Naive thymus-derived CD8-positive, alpha-beta T cell (primary cell): ENCODE results near the gene RIT2. TPM values are rescaled to one million over a fixed set of nuclear protein-coding genes. Genes with fewer than 3 reads are reported as not detected.

Experiments
- ATAC-seq, 2 donors: fragments of 150-1000 bp; cut with Tn5 transposase in 1 of 2; sonication (Bioruptor Pico), chemical (Tn5 transposase) in 1 of 2; 1 replicate in 1 of 2; 2 replicates in 1 of 2; pipeline ENCODE4 v1.10.0; 2021; ENCODE audit warnings: mild to moderate bottlenecking in 2 of 2, moderate library complexity in 2 of 2
- POLR2A ChIA-PET: fragments of 350-600 bp; sonication (Branson Sonifier 250); formaldehyde crosslinking; loops from one replicate; lab custom pipeline; 2021; ENCODE audit warnings: antibody characterized with exemption; lab: Charles Lee
- DNase-seq, 10 donors: peaks; one replicate each; pipeline versions ENCODE4 v3.0.0 to v3.0.0-alpha.2; 2020 to 2022
- H3K27ac Mint-ChIP-seq, 10 donors: one replicate each; pipeline ENCODE4 v1.8.0; 2020 to 2022; ENCODE audit warnings: mild to moderate bottlenecking in 10 of 10, mixed read lengths in 10 of 10, moderate library complexity in 4 of 10, inconsistent platforms in 1 of 10
- H3K27me3 Mint-ChIP-seq, 5 donors: one replicate each; pipeline ENCODE4 v1.8.0; 2021 to 2022; ENCODE audit warnings: mixed read lengths in 5 of 5
- H3K36me3 Mint-ChIP-seq, 3 donors: one replicate each; pipeline ENCODE4 v1.8.0; 2020 to 2022; ENCODE audit warnings: mixed read lengths in 3 of 3, mild to moderate bottlenecking in 2 of 3, inconsistent platforms in 1 of 3
- H3K4me1 Mint-ChIP-seq, 4 donors: one replicate each; pipeline ENCODE4 v1.8.0; 2021 to 2022; ENCODE audit warnings: mixed read lengths in 4 of 4
- H3K4me3 Mint-ChIP-seq, 10 donors: one replicate each; pipeline ENCODE4 v1.8.0; 2020 to 2022; ENCODE audit warnings: mild to moderate bottlenecking in 10 of 10, mixed read lengths in 10 of 10, moderate library complexity in 6 of 10, inconsistent platforms in 1 of 10
- H3K9me3 Mint-ChIP-seq, 9 donors: one replicate each; pipeline ENCODE4 v1.8.0; 2020 to 2022; ENCODE audit warnings: mixed read lengths in 9 of 9, mild to moderate bottlenecking in 3 of 9, inconsistent platforms in 1 of 9, moderate library complexity in 1 of 9
- polyA plus RNA-seq, 3 donors: library from polyadenylated mRNA; unstranded; fragments of 300-500 nt; fragmentation: Illumina TruSeq; gene quantifications; one replicate each; pipeline ENCODE4 v1.2.3, GENCODE V29; 2021
- total RNA-seq, 8 experiments: library from RNA in 2 of 8; stranded (reverse) in 2 of 8; gene quantifications; one replicate each; pipeline ENCODE4 v1.2.3 and lab custom pipeline; 2021 to 2026

The RIT2 gene
- not detected for total RNA-seq
- not detected for polyA plus RNA-seq
- 0 reads per million in 6 experiments for total RNA-seq (lab: John Stamatoyannopoulos, UW)

DNA sequence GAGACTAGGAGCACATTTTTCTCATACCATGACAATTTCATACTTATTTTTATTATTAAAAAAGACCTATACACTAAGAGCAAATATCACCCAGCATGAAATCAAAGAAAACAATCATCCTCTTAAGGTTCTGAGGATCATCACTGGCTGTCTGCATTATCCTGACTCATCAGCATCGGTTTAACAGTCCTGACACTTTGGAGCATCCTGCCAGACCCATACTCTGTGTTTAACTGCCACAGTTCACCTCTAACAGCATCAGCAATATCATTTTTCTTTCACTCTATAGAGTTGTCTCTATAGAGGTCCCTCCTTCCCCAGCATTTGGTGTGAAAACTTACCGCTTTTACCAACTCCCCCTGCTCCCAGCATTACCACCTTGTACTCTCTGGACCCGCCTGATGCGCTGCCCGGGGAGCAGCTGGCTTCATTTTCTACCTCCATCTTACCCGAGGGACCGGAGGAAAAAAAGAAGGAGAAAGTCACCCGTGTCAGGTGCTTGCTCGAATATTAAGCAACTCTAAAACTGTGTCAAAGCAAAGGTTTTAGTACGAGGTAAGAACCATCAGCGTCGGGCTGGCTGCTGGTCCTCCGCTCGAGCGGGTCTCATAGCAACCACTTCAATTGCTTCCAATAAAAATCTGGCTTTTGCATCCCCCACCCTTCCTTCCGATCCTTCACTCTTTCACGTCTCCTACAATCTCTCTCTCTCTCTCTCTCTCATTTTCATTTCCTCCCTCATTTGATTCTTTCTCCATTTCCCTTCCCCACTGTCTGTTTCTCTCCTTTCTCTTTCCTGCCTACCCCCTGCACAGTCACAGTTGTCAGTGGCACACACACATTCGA lies at the start of gene RIT2:
Gene RIT2 (minus strand): TSS at position 610 of the 846 bp plus-strand sequence.
- DNase-seq: no peak
- POLR2A ChIA-PET: no interaction called here
- Mint-ChIP-seq H3K27me3 (no peaks in the 10 kb centered on the region), H3K9me3 (peaks cover 0 to 9% (median 0%) of the 10 kb centered on the region in 9 donors), H3K36me3 (no peaks in the 10 kb centered on the region), H3K4me1 (no peaks in the 10 kb centered on the region), H3K27ac (no peak within 1 kb of the TSS), H3K4me3 (no peak within 1 kb of the TSS)
- ATAC-seq: no peak

DNA sequence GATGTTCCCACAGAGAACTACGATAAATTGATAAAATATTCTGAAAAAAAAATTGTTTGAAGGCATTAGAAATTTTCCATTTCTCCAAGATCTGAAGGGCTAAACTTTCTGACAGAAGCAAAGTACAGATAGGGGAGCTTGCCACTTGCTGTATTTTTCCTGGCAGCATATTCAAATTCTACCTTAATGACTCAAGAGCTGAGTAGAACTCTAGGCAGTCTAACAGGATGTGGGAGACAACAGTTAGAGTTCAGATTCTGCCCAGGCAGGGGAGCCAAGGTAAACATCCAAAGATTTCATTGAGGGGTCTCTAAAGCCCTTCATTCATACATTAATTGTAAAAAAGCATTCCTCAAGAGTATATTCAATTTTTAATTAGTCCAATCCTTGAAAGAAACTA lies 46.0 kb upstream of the RIT2 start:
- Mint-ChIP-seq H3K4me3 (no peak overlapping the region), H3K27me3 (no peaks in the 10 kb centered on the region), H3K4me1 (no peaks in the 10 kb centered on the region), H3K27ac (no peak overlapping the region), H3K36me3 (no peaks in the 10 kb centered on the region), H3K9me3 (peaks cover 0 to 28% (median 9%) of the 10 kb centered on the region in 9 donors)
- DNase-seq: no peak
- POLR2A ChIA-PET: no interaction called here
- ATAC-seq: no peak

DNA sequence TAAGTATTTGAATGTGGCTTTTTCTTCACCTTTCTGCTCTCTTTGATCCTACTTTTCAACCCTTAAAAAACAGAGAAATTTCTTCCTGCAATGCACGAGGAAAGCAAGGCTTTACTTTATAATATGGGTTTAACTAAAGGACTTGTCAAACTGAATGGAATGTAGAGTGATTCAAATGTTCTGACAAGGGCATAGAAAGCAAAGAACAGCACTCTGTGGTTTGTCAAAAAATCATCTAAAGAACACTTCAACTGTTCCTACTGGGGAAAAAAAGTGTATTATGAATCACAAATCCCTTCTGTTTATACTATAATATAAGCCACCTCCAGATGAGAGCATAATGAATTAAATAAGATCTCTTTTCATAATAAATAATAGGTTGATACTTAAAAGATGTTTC lies 45.0 kb upstream of the RIT2 start:
- DNase-seq: no peak
- Mint-ChIP-seq H3K27me3 (no peaks in the 10 kb centered on the region), H3K36me3 (no peaks in the 10 kb centered on the region), H3K27ac (no peak overlapping the region), H3K9me3 (peaks cover 0 to 22% (median 7%) of the 10 kb centered on the region in 9 donors), H3K4me3 (no peak overlapping the region), H3K4me1 (no peaks in the 10 kb centered on the region)
- ATAC-seq: no peak
- POLR2A ChIA-PET: no interaction called here

DNA sequence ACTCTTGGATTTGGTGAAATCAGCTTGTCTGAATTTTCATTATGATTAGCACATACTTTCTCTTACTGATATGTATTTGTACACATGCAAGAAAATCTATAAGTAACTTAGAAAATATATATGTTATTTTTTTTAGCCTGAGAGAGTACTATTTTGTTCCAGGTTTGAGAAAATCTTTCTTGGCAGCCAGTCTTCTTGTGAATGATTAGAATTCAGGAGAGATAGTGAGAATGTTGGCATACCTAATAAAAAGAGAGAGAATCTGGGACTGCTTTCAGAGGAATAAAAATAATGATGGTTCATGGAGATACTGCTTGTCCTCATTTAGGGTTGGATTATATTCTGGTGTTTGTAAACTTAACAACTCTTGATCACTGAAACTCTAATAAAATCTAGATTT lies 44.4 kb upstream of the RIT2 start:
- POLR2A ChIA-PET: no interaction called here
- Mint-ChIP-seq H3K27ac (no peak overlapping the region), H3K4me1 (no peaks in the 10 kb centered on the region), H3K36me3 (no peaks in the 10 kb centered on the region), H3K4me3 (no peak overlapping the region), H3K9me3 (peaks cover 0 to 22% (median 6%) of the 10 kb centered on the region in 9 donors), H3K27me3 (no peaks in the 10 kb centered on the region)
- ATAC-seq: no peak
- DNase-seq: no peak

DNA sequence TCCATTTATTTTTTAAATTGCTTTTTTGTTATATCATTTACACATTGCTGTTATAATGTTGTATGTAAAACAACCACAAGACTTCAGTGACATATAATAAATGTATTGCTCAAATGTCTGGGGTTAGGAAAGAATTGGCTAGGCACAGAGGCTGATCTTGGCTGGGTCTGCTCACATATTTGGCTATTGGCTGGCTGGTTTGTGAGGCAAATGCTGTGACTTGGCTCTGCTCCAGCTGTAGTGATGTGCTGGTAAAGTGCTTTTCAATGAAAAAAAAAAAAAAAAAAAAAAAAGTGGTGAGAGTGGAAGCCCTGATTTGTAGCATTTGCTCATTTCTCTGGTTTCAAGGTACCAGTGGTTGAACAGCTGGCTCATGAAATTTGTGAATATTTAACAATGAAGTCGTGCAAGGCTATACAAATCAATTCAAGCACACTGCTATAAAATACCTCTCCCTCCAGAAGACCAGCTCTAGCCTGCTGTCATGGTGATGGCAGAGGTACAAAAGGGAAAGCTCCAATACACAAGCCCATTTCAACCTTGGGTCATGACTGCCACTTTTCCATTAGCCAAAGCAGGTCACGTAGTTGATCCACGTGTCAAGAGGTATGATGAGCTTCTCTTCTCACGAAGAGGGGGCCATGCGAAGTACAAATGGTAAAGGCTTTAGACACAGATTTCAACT lies 43.7 kb upstream of the RIT2 start:
- H3K27ac Mint-ChIP-seq: no peak overlapping the region
- no peaks in the 10 kb centered on the region for H3K4me1 Mint-ChIP-seq
- H3K4me3 Mint-ChIP-seq: no peak overlapping the region
- ATAC-seq (no peak), DNase-seq (no peak)
- POLR2A ChIA-PET: no interaction called here
- no peaks in the 10 kb centered on the region for H3K27me3 Mint-ChIP-seq
- H3K9me3 Mint-ChIP-seq: peaks cover 0 to 22% (median 6%) of the 10 kb centered on the region in 9 donors
- H3K36me3 Mint-ChIP-seq: no peaks in the 10 kb centered on the region

DNA sequence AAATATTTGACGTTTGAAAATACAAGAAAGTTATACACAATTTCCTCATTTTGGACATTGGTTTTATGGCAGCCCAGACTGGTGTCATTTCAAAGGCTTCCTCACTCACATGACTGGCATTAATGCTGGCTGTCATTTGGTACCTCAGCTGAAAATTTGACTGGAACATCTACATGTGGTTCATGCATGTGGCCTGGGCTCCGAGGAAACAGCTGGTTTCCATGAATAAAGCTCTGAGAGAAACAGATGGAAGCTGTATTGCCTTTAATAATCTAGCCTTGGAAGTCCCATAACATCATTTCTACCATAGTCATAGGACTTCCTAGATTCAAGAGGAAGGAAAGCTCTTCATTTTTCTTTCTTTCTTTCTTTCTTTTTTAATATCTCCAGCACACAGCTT lies 42.9 kb upstream of the RIT2 start:
- no peak overlapping the region for H3K4me3 Mint-ChIP-seq
- H3K27ac Mint-ChIP-seq: no peak overlapping the region
- H3K4me1 Mint-ChIP-seq: no peaks in the 10 kb centered on the region
- DNase-seq (no peak), ATAC-seq (no peak)
- H3K9me3 Mint-ChIP-seq: peaks cover 0 to 19% (median 4%) of the 10 kb centered on the region in 9 donors
- no peaks in the 10 kb centered on the region for H3K27me3 Mint-ChIP-seq
- H3K36me3 Mint-ChIP-seq: no peaks in the 10 kb centered on the region
- POLR2A ChIA-PET: no interaction called here

DNA sequence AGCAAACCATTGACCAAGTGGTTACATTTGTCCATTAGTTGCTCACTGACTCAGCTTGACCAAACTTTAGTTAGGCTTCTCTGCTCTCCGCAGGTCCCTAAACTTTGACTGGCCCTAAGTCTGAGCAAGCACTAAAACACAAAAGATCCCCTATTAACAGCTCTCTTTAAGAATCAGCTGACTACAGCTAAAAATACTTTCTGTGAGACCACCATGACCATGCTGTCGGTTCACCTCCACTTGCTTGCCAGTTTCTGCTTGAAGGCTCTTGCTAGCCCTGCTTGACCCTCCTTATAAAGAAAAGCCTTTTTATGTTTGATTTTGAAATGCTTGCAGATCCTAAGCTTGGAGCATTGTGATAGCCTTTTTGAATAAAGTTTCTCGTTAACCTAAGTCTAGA lies 40.4 kb upstream of the RIT2 start:
- DNase-seq (no peak), ATAC-seq (no peak)
- no peaks in the 10 kb centered on the region for H3K36me3 Mint-ChIP-seq
- no peaks in the 10 kb centered on the region for H3K27me3 Mint-ChIP-seq
- H3K4me3 Mint-ChIP-seq: no peak overlapping the region
- no peak overlapping the region for H3K27ac Mint-ChIP-seq
- H3K4me1 Mint-ChIP-seq: no peaks in the 10 kb centered on the region
- POLR2A ChIA-PET: no interaction called here
- H3K9me3 Mint-ChIP-seq: peaks cover 0 to 11% (median under 1%) of the 10 kb centered on the region in 9 donors

DNA sequence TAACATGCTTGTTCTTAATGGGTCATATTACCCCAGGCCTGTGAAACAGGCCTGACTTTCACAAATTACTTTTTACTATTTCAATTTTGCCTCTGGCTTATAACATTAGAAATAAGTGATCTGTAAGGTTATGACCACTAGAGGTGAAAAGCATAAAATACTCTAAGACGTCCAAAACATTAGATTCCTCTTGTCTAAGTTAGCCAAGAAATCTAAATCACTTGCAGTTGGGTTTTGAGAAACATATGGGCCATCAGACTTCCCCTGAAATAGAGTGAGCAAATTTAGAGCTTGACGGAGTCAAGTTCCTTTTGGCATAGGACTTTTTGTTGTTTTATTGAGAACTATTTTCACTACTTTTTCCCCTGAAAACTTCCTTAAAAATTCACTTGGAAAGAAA lies 32.7 kb upstream of the RIT2 start:
- peaks cover 0 to 4% (median 0%) of the 10 kb centered on the region in 3 donors for H3K36me3 Mint-ChIP-seq
- ATAC-seq (no peak), DNase-seq (no peak)
- H3K27me3 Mint-ChIP-seq: no peaks in the 10 kb centered on the region
- H3K4me1 Mint-ChIP-seq: no peaks in the 10 kb centered on the region
- peaks cover 0 to 34% (median 3%) of the 10 kb centered on the region in 9 donors for H3K9me3 Mint-ChIP-seq
- H3K27ac Mint-ChIP-seq: no peak overlapping the region
- H3K4me3 Mint-ChIP-seq: no peak overlapping the region
- POLR2A ChIA-PET: no interaction called here

DNA sequence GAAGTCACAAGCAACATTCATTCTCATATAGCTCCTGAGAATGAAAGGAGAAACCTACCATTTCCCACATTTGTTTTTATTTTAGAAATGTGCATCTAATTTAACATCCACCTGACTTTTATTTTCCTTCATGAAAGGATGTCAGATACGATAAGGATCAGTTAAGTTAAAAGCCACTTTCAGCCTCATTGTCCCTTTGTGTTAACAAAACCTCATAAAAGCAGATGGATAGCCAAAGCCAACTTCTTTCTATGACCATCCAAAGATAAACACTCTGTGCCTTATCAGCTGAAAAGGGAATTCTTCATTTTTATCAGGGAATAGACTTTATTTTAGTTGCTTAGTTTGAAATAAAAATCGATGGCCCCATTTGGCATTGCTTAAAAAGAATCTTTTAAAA lies 25.7 kb upstream of the RIT2 start:
- no peak overlapping the region for H3K4me3 Mint-ChIP-seq
- no peak overlapping the region for H3K27ac Mint-ChIP-seq
- H3K4me1 Mint-ChIP-seq: no peaks in the 10 kb centered on the region
- POLR2A ChIA-PET: no interaction called here
- no peaks in the 10 kb centered on the region for H3K27me3 Mint-ChIP-seq
- no peak for DNase-seq
- H3K36me3 Mint-ChIP-seq: peaks cover 0 to 4% (median 0%) of the 10 kb centered on the region in 3 donors
- H3K9me3 Mint-ChIP-seq: peaks cover 0 to 20% (median 6%) of the 10 kb centered on the region in 9 donors
- ATAC-seq: no peak

DNA sequence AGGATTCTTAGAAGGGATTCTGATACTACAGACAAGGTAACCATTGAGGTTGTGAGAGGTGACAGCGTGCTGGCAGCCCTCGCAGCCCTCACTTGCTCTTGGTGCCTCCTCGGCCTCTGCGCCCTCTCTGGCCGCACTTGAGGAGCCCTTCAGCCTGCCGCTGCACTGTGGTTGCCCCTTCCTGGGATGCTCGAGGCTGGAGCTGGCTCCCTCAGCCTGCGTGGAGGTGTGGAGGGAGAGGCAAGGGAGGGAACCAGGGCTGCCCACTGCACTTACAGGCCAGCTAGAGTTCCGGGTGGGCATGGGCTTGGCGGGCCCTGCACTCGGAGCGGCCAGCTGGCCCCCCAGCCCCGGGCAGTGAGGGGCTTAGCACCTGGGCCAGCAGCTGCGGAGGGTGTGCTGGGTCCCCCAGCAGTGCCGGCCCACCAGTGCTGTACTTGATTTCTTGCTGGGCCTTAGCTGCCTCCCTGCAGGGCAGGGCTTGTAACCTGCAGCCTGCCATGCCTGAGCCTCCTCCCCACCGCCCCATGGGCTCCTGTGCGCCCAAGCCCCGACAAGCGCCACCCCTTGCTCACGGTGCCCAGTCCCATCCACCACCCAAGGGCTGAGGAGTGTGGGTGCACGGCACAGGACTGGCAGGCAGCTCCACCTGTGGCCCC lies 23.9 kb upstream of the RIT2 start:
- Mint-ChIP-seq H3K9me3 (peaks cover 0 to 16% (median 3%) of the 10 kb centered on the region in 9 donors), H3K4me3 (no peak overlapping the region), H3K36me3 (no peaks in the 10 kb centered on the region), H3K27ac (no peak overlapping the region), H3K27me3 (no peaks in the 10 kb centered on the region), H3K4me1 (no peaks in the 10 kb centered on the region)
- DNase-seq (no peak), ATAC-seq (no peak)
- POLR2A ChIA-PET: no interaction called here

DNA sequence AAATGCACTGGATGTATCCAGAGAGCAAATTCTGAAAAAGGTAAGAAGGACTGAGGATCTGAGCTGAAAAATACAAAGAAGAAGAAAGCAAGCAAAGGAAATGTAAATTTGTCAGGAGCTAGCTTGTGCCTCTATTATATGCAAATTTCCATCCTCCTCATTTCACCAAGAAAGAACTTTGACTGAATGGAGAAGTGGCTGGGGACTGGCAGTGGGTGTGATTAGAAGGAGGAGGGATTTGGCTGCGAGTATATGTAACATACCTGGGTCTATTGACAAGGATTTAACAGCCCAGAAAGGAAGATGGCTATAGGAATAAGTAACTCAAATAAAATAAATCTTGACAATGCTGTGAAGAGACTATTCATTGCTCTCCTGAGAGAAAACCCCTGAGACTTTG lies 19.4 kb upstream of the RIT2 start:
- H3K4me1 Mint-ChIP-seq: no peaks in the 10 kb centered on the region
- no peaks in the 10 kb centered on the region for H3K36me3 Mint-ChIP-seq
- DNase-seq (no peak), ATAC-seq (no peak)
- H3K27me3 Mint-ChIP-seq: no peaks in the 10 kb centered on the region
- H3K27ac Mint-ChIP-seq: no peak overlapping the region
- H3K9me3 Mint-ChIP-seq: peaks cover 0 to 12% (median 5%) of the 10 kb centered on the region in 9 donors
- no peak overlapping the region for H3K4me3 Mint-ChIP-seq
- POLR2A ChIA-PET: no interaction called here

DNA sequence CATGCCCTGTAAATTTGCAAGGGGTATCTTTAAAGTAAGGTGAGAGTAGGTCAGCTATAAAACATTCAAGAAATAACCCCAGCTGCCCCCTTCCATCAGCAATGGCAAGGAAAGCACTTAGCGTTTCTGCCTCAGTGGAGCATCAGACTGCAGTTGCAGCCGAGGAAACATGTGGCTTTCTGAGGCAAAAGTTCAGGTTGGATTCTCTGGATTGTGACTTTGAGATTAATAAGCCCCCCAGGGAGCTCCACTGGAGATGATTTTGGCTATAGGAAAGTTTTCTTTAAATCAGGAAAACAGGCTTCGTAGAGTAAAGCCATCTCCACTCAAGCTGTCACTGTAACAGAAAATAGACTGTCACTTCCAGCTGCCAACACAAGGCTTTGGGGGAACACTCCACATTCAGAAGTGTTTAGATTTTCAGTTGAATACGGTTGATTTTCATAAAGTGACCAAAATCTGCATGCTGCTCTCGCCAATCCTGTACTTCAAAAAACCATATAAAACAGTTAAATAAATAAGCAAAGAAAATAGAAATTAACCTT lies 15.3 kb upstream of the RIT2 start:
- Mint-ChIP-seq H3K36me3 (no peaks in the 10 kb centered on the region), H3K4me1 (no peaks in the 10 kb centered on the region), H3K27me3 (no peaks in the 10 kb centered on the region), H3K9me3 (peaks cover 0 to 11% (median 6%) of the 10 kb centered on the region in 9 donors), H3K27ac (no peak overlapping the region), H3K4me3 (no peak overlapping the region)
- ATAC-seq (no peak), DNase-seq (no peak)
- POLR2A ChIA-PET: no interaction called here
